Measurements from ENCODE around the gene PPFIBP2.

- no peak for TF ChIP-seq CTCF (conservative IDR thresholded peaks at IDR 0.05)
- no peak for TF ChIP-seq EZH2 (IDR thresholded peaks at IDR 0.05; ENCODE audit: low read depth)
These were observed 62.3 kb downstream of the PPFIBP2 start for GRCh38 chr11:7575841-7576725.
